A673 (cell line): ENCODE measurements around the gene MYOCD.

Experiments used
- CTCF ChIP-seq: fragments of 300-800, 200-600 bp; sonication (generic); conservative IDR thresholded peaks from 2 replicates; pipeline ENCODE4 v1.5.1; 2017; ENCODE audit warnings: low read depth, mild to moderate bottlenecking, antibody characterized with exemption, low read length, moderate library complexity, mixed read lengths
- EZH2 ChIP-seq: fragments of 200-600 bp; sonication (generic); IDR thresholded peaks from 2 replicates; pipeline ENCODE4 v1.6.1; 2017; ENCODE audit warnings: borderline replicate concordance, low read depth, mild to moderate bottlenecking, mixed read lengths, antibody characterized with exemption, low read length; ENCODE audit not compliant: poor library complexity, severe bottlenecking

GRCh38 chr17:12656354-12656753 is 9.3 kb upstream of the MYOCD start:
- TF ChIP-seq CTCF (no peak), EZH2 (no peak)
